Mucosa of rectum (tissue), 2 donors: ENCODE results near the gene CD55.

Source experiments
- H3K27ac ChIP-seq, 2 donors: one replicate each; pipeline ENCODE4 v1.7.0; 2013; ENCODE audit warnings: inconsistent platforms in 2 of 2, low read depth in 2 of 2, low read length in 2 of 2
- H3K27me3 ChIP-seq, 2 donors: one replicate each; pipeline ENCODE4 v1.7.0; 2013; ENCODE audit warnings: low read length in 2 of 2; ENCODE audit not compliant: control insufficient read depth in 2 of 2, insufficient read depth in 2 of 2
- H3K36me3 ChIP-seq, 2 donors: one replicate each; pipeline ENCODE4 v1.7.0; 2013; ENCODE audit warnings: low read length in 2 of 2; ENCODE audit not compliant: control insufficient read depth in 2 of 2, insufficient read depth in 2 of 2
- H3K4me1 ChIP-seq, 2 donors: one replicate each; pipeline ENCODE4 v1.7.0; 2013; ENCODE audit warnings: low read length in 2 of 2, mild to moderate bottlenecking in 1 of 2; ENCODE audit not compliant: control insufficient read depth in 2 of 2, insufficient read depth in 2 of 2
- H3K4me3 ChIP-seq, 2 donors: one replicate each; pipeline ENCODE4 v1.7.0; 2013; ENCODE audit warnings: low read length in 2 of 2
- H3K9ac ChIP-seq, 2 donors: one replicate each; pipeline ENCODE4 v1.7.0; 2013; ENCODE audit warnings: low read length in 2 of 2, low read depth in 1 of 2, mild to moderate bottlenecking in 1 of 2
- H3K9me3 ChIP-seq, 2 donors: one replicate each; pipeline ENCODE4 v1.7.0; 2013; ENCODE audit warnings: low read length in 2 of 2; ENCODE audit not compliant: control insufficient read depth in 2 of 2
- donor health status: healthy.
- donor health status: Normal muscosa, but diverticular disease.

The CD55 gene, protein sequence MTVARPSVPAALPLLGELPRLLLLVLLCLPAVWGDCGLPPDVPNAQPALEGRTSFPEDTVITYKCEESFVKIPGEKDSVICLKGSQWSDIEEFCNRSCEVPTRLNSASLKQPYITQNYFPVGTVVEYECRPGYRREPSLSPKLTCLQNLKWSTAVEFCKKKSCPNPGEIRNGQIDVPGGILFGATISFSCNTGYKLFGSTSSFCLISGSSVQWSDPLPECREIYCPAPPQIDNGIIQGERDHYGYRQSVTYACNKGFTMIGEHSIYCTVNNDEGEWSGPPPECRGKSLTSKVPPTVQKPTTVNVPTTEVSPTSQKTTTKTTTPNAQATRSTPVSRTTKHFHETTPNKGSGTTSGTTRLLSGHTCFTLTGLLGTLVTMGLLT

GRCh38 chr1:207321079-207321789 lies at the start of gene CD55:
TSS of gene CD55 (plus strand) at chr1:207321678. CDS start at chr1:207321766, 88 bp downstream.
- H3K9ac ChIP-seq, result peak within 1 kb of the TSS; percentile 98 to 100
- H3K9me3 ChIP-seq, result no peaks in the 10 kb centered on the region
- peaks cover 8 to 32% of the 10 kb centered on the region in 2 donors for H3K4me1 ChIP-seq
- H3K27me3 ChIP-seq, result no peaks in the 10 kb centered on the region
- peaks cover 4 to 5% of the 10 kb centered on the region in 2 donors for H3K36me3 ChIP-seq
- H3K27ac ChIP-seq, result peak within 1 kb of the TSS; percentile 93 to 96
- H3K4me3 ChIP-seq, result peak within 1 kb of the TSS; percentile 89 to 99

GRCh38 chr1:207274882-207275281 lies 46.6 kb upstream of the CD55 start:
- Histone ChIP-seq H3K4me3 (no peak overlapping the region), H3K27ac (no peak overlapping the region), H3K9me3 (no peaks in the 10 kb centered on the region), H3K36me3 (no peaks in the 10 kb centered on the region), H3K9ac (no peak overlapping the region), H3K4me1 (no peaks in the 10 kb centered on the region), H3K27me3 (no peaks in the 10 kb centered on the region)

GRCh38 chr1:207276465-207276864 lies 45.0 kb upstream of the CD55 start:
- no peaks in the 10 kb centered on the region for H3K9me3 ChIP-seq
- H3K27ac ChIP-seq, result no peak overlapping the region
- H3K27me3 ChIP-seq, result no peaks in the 10 kb centered on the region
- no peak overlapping the region for H3K4me3 ChIP-seq
- H3K4me1 ChIP-seq, result peaks cover 0 to 7% of the 10 kb centered on the region in 2 donors
- no peak overlapping the region for H3K9ac ChIP-seq
- no peaks in the 10 kb centered on the region for H3K36me3 ChIP-seq

DNA sequence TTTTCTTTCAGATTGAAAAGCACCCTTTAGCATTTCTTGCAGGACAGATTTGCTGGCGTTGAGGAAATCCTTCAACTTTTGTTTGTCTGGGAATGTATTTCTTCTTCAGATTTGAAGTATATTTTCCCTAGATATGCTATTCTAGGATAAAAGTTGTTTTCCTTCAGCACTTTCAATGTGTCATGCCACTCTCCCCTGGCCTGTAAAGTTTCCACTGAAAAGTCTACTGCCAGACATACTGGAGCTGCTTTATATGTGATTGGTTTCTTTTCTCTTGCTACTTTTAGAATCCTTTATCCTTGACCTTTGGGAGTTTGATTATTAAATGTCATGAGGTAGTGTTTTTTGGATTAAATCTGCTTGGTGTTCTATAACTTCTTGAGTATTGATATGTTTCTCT lies 44.2 kb upstream of the CD55 start:
- Histone ChIP-seq H3K9ac (no peak overlapping the region), H3K4me3 (no peak overlapping the region), H3K27me3 (no peaks in the 10 kb centered on the region), H3K36me3 (no peaks in the 10 kb centered on the region), H3K9me3 (no peaks in the 10 kb centered on the region), H3K4me1 (peaks cover 4 to 14% of the 10 kb centered on the region in 2 donors), H3K27ac (no peak overlapping the region)

DNA sequence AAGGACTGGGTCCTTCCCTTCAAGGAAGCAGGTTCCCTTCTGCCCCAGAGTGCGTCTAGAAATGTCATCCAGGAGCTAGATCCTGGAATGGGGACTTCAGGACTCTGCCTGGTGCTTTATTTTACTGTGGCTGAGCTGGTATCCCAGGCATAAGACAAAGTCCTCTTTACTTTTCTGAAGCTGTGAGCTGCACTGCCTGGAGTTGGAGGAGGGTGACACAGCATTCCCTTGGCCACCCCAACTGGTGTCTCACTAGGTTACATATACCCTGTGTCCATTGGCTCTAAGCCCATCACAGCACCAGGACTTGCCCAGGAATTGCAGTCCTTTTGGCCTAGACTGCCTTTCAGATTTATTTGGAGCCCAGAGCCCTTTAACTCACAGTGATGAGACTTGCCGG lies 41.8 kb upstream of the CD55 start:
- no peak overlapping the region for H3K27ac ChIP-seq
- H3K9me3 ChIP-seq, result no peaks in the 10 kb centered on the region
- no peak overlapping the region for H3K4me3 ChIP-seq
- no peak overlapping the region for H3K9ac ChIP-seq
- H3K4me1 ChIP-seq, result peaks cover 21 to 29% of the 10 kb centered on the region in 2 donors
- no peaks in the 10 kb centered on the region for H3K27me3 ChIP-seq
- no peaks in the 10 kb centered on the region for H3K36me3 ChIP-seq

- Histone ChIP-seq H3K27ac (peak overlapping the region; percentile 16 to 80), H3K4me3 (no peak overlapping the region), H3K9me3 (no peaks in the 10 kb centered on the region), H3K27me3 (no peaks in the 10 kb centered on the region), H3K4me1 (peaks cover 22 to 29% of the 10 kb centered on the region in 2 donors), H3K9ac (no peak overlapping the region), H3K36me3 (no peaks in the 10 kb centered on the region)
These were observed 40.8 kb upstream of the CD55 start for GRCh38 chr1:207280706-207281105.

DNA sequence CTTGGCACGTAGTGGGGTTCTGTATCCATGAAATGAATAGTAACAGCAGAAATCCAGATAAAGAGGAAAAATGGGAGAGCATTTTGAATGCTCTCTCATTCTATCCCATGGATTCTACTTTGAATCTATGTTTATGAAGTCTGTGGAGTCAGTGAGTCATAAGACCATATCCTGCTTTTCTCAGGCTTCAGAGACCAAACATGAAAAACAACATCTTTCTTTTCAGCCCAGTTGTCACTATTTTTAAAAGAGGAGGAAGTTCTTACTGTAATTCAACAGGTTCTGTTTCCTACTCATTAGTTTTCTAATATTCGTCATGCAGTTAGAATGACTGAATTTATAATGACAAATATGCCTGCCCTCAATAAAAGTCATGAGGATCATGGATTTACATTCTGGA lies 39.4 kb upstream of the CD55 start:
- H3K9me3 ChIP-seq, result no peaks in the 10 kb centered on the region
- peaks cover 22 to 29% of the 10 kb centered on the region in 2 donors for H3K4me1 ChIP-seq
- H3K4me3 ChIP-seq, result peak overlapping the region in 1 of 2 donors; percentile 27
- peak overlapping the region; percentile 80 to 84 for H3K27ac ChIP-seq
- H3K9ac ChIP-seq, result no peak overlapping the region
- no peaks in the 10 kb centered on the region for H3K36me3 ChIP-seq
- H3K27me3 ChIP-seq, result no peaks in the 10 kb centered on the region

DNA sequence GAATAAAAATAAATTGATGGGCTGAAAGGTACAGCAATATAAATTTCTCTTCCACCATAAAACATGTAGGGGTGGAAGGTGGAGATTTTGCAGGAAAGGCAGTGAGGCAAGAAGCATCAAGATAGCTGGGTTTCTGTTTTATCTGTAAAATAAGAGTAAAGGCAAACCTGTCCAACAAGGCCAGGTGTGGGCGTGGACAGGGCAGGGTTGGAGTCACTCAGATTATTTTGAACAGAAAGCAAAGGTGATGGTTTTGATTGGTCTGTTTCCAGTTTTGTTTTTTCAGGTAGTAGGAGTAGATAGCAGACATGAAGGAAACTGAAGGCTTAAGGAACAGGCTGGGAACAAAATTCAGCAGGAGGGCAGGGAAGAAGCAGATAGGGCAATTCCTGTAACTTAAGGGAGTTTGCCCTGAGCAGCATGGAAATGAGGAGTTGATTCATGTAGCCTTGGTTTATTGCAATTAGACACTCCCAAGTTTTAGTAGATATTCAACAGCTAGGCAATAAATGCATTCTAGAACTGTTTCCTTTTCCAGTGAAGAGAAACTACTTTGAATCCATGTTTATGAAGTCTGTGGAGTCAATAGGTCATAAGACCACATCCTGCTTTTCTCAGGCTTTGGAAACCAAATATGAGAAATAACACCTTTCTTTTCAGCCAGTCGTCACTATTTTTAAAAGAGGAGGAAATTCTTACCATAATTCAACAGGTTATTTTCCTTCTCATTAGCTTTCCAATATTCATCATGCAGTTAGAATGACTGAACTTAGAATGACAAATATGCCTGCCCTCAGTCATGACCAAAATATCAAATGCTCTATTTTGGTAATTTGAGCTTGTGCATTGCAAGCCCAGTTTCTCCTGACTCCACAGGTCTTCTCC lies 38.7 kb upstream of the CD55 start:
- Histone ChIP-seq H3K9me3 (no peaks in the 10 kb centered on the region), H3K27ac (peak overlapping the region; percentile 80 to 84), H3K4me3 (peak overlapping the region; percentile 27 to 41), H3K27me3 (no peaks in the 10 kb centered on the region), H3K4me1 (peaks cover 22 to 29% of the 10 kb centered on the region in 2 donors), H3K36me3 (no peaks in the 10 kb centered on the region), H3K9ac (no peak overlapping the region)

DNA sequence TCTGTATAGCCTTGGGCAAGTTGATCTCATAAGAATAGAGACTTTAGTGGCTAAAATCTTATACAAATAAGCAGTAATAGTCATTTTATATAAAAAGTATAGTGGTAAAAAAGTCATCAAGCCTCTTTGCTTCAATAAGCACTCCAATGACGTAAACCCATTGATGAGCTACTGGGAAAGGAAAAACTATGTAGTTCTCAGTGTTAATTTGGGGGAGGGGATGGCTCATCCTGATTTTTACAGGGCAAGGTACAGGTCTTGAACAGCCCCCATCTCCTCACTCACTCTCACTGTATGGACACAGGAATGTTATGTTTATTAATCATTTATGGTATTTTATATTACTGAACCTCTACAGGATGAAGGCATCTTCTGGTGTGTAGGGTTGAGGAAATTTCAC lies 38.1 kb upstream of the CD55 start:
- Histone ChIP-seq H3K9ac (no peak overlapping the region), H3K4me3 (peak overlapping the region in 1 of 2 donors; percentile 27), H3K36me3 (no peaks in the 10 kb centered on the region), H3K9me3 (no peaks in the 10 kb centered on the region), H3K4me1 (peaks cover 22 to 29% of the 10 kb centered on the region in 2 donors), H3K27me3 (no peaks in the 10 kb centered on the region), H3K27ac (peak overlapping the region; percentile 80 to 84)
